ENCODE measurements around the gene FBXL13. TPM values are rescaled to one million over a fixed set of nuclear protein-coding genes. Genes with fewer than 3 reads are reported as not detected.

The FBXL13 gene
- total and polyA plus RNA-seq, 2 of the 8 experiments (the other 6 are each of a cell fraction or from before 2014, with no cell fraction given): 1.2 to 2.8 TPM

DNA sequence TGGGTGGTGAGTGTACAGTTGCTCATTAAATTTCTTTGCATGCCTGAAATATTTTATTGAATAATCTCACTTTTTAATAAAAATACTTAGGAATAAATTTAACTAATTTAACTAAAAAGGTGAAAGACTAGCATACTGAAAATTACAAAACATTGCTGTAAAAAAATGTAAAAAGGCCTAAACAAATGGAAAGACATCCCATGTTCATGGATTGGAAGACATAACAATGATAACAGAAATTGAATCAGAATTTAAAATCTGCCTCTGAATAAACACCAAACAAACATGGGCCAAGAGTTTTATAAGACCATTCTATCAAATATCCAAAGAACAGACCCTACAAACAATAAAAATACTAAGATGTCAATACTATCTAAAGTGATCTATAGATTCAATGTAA, 94.9 kb downstream of the FBXL13 start:
- Histone ChIP-seq H3K23me2 (ENCODE audit: low read depth, low read length) (no peaks in the 10 kb centered on the region), H3K18ac (ENCODE audit: extremely low read depth, low read length) (no peak overlapping the region), H4K8ac (ENCODE audit: extremely low read depth, insufficient read depth, low read length) (no peak overlapping the region), H4K20me1 (replicated peaks in 1 of 2; ENCODE audit: control insufficient read depth in 1 of 2, insufficient read depth in 2 of 2, low read length in 2 of 2) (no peaks in the 10 kb centered on the region), H2AK5ac (ENCODE audit: low read depth, low read length) (no peak overlapping the region), H3K4me1 (replicated peaks in 1 of 4; ENCODE audit: control insufficient read depth in 3 of 4, insufficient read depth in 4 of 4, low read length in 3 of 4) (no peaks in the 10 kb centered on the region), H3K36me3 (ENCODE audit: control insufficient read depth in 2 of 4, insufficient read depth in 4 of 4, low read length in 3 of 4) (no peaks in the 10 kb centered on the region), H2AFZ (ENCODE audit: low read length) (no peak overlapping the region), H3K79me1 (ENCODE audit: low read depth, low read length) (no peaks in the 10 kb centered on the region), H3K27ac (ENCODE audit: low read depth, low read length) (no peak overlapping the region), H3K56ac (replicated peaks; ENCODE audit: insufficient read length, low read depth, low read length) (no peak overlapping the region), H3K27me3 (replicated peaks in 1 of 4; ENCODE audit: control insufficient read depth in 3 of 4, extremely low read depth in 1 of 4, insufficient read depth in 3 of 4, low read length in 3 of 4) (no peaks in the 10 kb centered on the region), H2BK5ac (ENCODE audit: low read depth, low read length) (no peak overlapping the region), H3K23ac (ENCODE audit: insufficient read length) (no peak overlapping the region), H3K9ac (replicated peaks in 1 of 4; ENCODE audit: extremely low read depth in 1 of 4, low read depth in 3 of 4, low read length in 3 of 4) (no peak overlapping the region), H3K4ac (replicated peaks; ENCODE audit: insufficient read length, low read depth, low read length) (no peak overlapping the region), H3K9me3 (ENCODE audit: insufficient read depth in 2 of 2, low read depth in 1 of 2, low read length in 1 of 2) (no peaks in the 10 kb centered on the region), H2BK15ac (ENCODE audit: low read length) (no peak overlapping the region), H4K5ac (ENCODE audit: insufficient read length, low read depth, low read length) (no peak overlapping the region), H3K79me2 (ENCODE audit: control insufficient read depth in 1 of 2, insufficient read depth in 2 of 2, low read length in 2 of 2) (no peaks in the 10 kb centered on the region), H3K4me2 (ENCODE audit: insufficient read depth in 1 of 2, low read depth in 2 of 2, low read length in 2 of 2) (no peak overlapping the region), H4K91ac (replicated peaks; ENCODE audit: insufficient read length, low read length) (no peak overlapping the region), H2BK20ac (ENCODE audit: low read length) (no peak overlapping the region), H2BK120ac (replicated peaks; ENCODE audit: low read depth, low read length) (no peak overlapping the region), H3K4me3 (ENCODE audit: extremely low read depth in 1 of 4, insufficient read depth in 2 of 4, low read depth in 3 of 4, low read length in 4 of 4) (no peak overlapping the region), H2BK12ac (ENCODE audit: low read depth, low read length) (no peak overlapping the region), H3K14ac (ENCODE audit: insufficient read length) (no peak overlapping the region)
- FAIRE-seq (no peak), DNase-seq (ENCODE audit: low read depth in 1 of 2, low spot score in 2 of 2) (no peak)
- CTCF ChIA-PET (ENCODE audit: partially characterized antibody): no interaction called here
- POLR2A ChIA-PET (ENCODE audit: partially characterized antibody): no interaction called here
- TF ChIP-seq KDM5A (IDR thresholded peaks at IDR 0.05; ENCODE audit: low read length) (no peak), SAP30 (IDR thresholded peaks at IDR 0.05; ENCODE audit: insufficient read depth, insufficient replicate concordance, low read length) (no peak), RAD21 (IDR thresholded peaks at IDR 0.05 in 1 of 2, conservative IDR thresholded peaks at IDR 0.05 in 1 of 2; ENCODE audit: low read depth in 2 of 2, low read length in 2 of 2) (no peak), YY1 (IDR thresholded peaks at IDR 0.05; ENCODE audit: low read depth, low read length) (no peak), RXRA (IDR thresholded peaks at IDR 0.05; ENCODE audit: insufficient read depth, low read depth, low read length) (no peak), RFX5 (IDR thresholded peaks at IDR 0.05; ENCODE audit: borderline replicate concordance, low read depth, low read length) (no peak), TCF12 (IDR thresholded peaks at IDR 0.05; ENCODE audit: low read depth, low read length) (no peak), NRF1 (IDR thresholded peaks at IDR 0.05; ENCODE audit: low read depth, low read length) (no peak), EZH2 (IDR thresholded peaks at IDR 0.05; ENCODE audit: low read depth, low read length, severe bottlenecking) (no peak), CREB1 (IDR thresholded peaks at IDR 0.05) (no peak), CBX8 (IDR thresholded peaks at IDR 0.05; ENCODE audit: borderline replicate concordance, low read depth, low read length) (no peak), POLR2AphosphoS5 (IDR thresholded peaks at IDR 0.05; ENCODE audit: low read depth, low read length) (no peak), ZNF274 (IDR thresholded peaks at IDR 0.05; ENCODE audit: borderline replicate concordance, extremely low read depth, low read length) (no peak), CEBPB (IDR thresholded peaks at IDR 0.05; ENCODE audit: low read depth, low read length) (no peak)
- TF ChIP-seq, protein P1, sequence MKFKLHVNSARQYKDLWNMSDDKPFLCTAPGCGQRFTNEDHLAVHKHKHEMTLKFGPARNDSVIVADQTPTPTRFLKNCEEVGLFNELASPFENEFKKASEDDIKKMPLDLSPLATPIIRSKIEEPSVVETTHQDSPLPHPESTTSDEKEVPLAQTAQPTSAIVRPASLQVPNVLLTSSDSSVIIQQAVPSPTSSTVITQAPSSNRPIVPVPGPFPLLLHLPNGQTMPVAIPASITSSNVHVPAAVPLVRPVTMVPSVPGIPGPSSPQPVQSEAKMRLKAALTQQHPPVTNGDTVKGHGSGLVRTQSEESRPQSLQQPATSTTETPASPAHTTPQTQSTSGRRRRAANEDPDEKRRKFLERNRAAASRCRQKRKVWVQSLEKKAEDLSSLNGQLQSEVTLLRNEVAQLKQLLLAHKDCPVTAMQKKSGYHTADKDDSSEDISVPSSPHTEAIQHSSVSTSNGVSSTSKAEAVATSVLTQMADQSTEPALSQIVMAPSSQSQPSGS (IDR thresholded peaks at IDR 0.05; ENCODE audit: low read length): no peak

Data from H1 (cell line).